MCF 10A (cell line): ENCODE data around the gene EEA1. TPM values are rescaled to one million over a fixed set of nuclear protein-coding genes. Genes with fewer than 3 reads are reported as not detected.
"Not testable (repeated sequence)": the region's sequence is repeated elsewhere in the genome, so short reads cannot be mapped to it uniquely, and the experiment has no call there.

ENCODE experiments used
- BruUV-seq: library from RNA; stranded (reverse); fragments of 400-500 nt; replicated peaks from 2 replicates; lab custom pipeline; 2021; lab: Mats Ljungman, UMichigan
- CTCF ChIA-PET: fragments of 300-600 bp; sonication (Branson Sonifier 250); formaldehyde crosslinking; extraction: SDS; loops from one replicate; lab custom pipeline; 2021; ENCODE audit warnings: antibody characterized with exemption, inconsistent platforms; lab: Yijun Ruan, JAX
- POLR2A ChIA-PET: fragments of 300-600, 350-650 bp; sonication (Branson Sonifier 250); formaldehyde crosslinking; extraction: SDS; loops from one replicate; lab custom pipeline; 2020; ENCODE audit warnings: antibody characterized with exemption, inconsistent platforms; lab: Yijun Ruan, JAX
- DNase-seq: peaks from one replicate; pipeline ENCODE4 v3.0.0-alpha.2; 2018; ENCODE audit not compliant: unreplicated experiment
- H3K27ac Mint-ChIP-seq: one replicate; pipeline ENCODE4 v1.8.0; 2022; ENCODE audit warnings: mild to moderate bottlenecking, low read depth, mixed read lengths; ENCODE audit not compliant: unreplicated experiment
- H3K27me3 Mint-ChIP-seq: one replicate; pipeline ENCODE4 v1.8.0; 2022; ENCODE audit warnings: mixed read lengths; ENCODE audit not compliant: insufficient read depth, unreplicated experiment
- H3K36me3 Mint-ChIP-seq: one replicate; pipeline ENCODE4 v1.8.0; 2022; ENCODE audit warnings: mild to moderate bottlenecking, moderate library complexity, mixed read lengths; ENCODE audit not compliant: insufficient read depth, unreplicated experiment
- H3K4me1 Mint-ChIP-seq: one replicate; pipeline ENCODE4 v1.8.0; 2022; ENCODE audit warnings: mixed read lengths; ENCODE audit not compliant: insufficient read depth, unreplicated experiment
- H3K4me3 Mint-ChIP-seq: one replicate; pipeline ENCODE4 v1.8.0; 2022; ENCODE audit warnings: mild to moderate bottlenecking, moderate library complexity, mixed read lengths; ENCODE audit not compliant: unreplicated experiment
- H3K9me3 Mint-ChIP-seq: one replicate; pipeline ENCODE4 v1.8.0; 2022; ENCODE audit warnings: mixed read lengths; ENCODE audit not compliant: unreplicated experiment
- CTCF ChIP-seq: fragments of 200-600 bp; IDR thresholded peaks from one replicate; pipeline ENCODE4 v1.8.0; 2022; ENCODE audit warnings: antibody characterized with exemption, mild to moderate bottlenecking; ENCODE audit not compliant: unreplicated experiment
- intact Hi-C: fragments of 100-400 bp; cut with micrococcal nuclease; formaldehyde crosslinking; loops from 2 replicates; pipeline ENCODE4 v1.14.1; 2022
- total RNA-seq: library from RNA; stranded (reverse); gene quantifications from 2 replicates; pipeline ENCODE4 v1.2.3, GENCODE V29; 2022

EEA1 gene
- total RNA-seq, 1 experiment from 2014 or later = 46.3 TPM

- ChIA-PET CTCF (interaction anchor here (1.0 kb wide), 1 partner anchor 124 kb away, joined by 3 read pairs; no protein-coding TSS in a partner anchor), POLR2A (no interaction called here)
- DNase-seq = no peak
- H3K36me3 Mint-ChIP-seq = peaks cover 29% of the 10 kb centered on the region
- no peaks in the 10 kb centered on the region for H3K27me3 Mint-ChIP-seq
- no peaks in the 10 kb centered on the region for H3K9me3 Mint-ChIP-seq
- intact Hi-C loops = no loop called here
- TF ChIP-seq CTCF = no peak
- no TSS peak for BruUV-seq
- H3K27ac Mint-ChIP-seq = no peak overlapping the region
- no peak overlapping the region for H3K4me3 Mint-ChIP-seq
- no peaks in the 10 kb centered on the region for H3K4me1 Mint-ChIP-seq
These were observed 126.2 kb downstream of the EEA1 start for GRCh38 chr12:92802906-92803305.

- H3K4me1 Mint-ChIP-seq = no peaks in the 10 kb centered on the region
- peaks cover 37% of the 10 kb centered on the region for H3K36me3 Mint-ChIP-seq
- TF ChIP-seq CTCF = no peak
- peaks cover 7% of the 10 kb centered on the region for H3K9me3 Mint-ChIP-seq
- ChIA-PET POLR2A (interaction anchor here (0.9 to 3.0 kb wide), 2 partner anchors 12 to 133 kb away, joined by 3 to 16 read pairs; partner anchors contain the start of gene EEA1), CTCF (interaction anchor here (0.6 to 2.3 kb wide), 3 partner anchors 12 to 600 kb away, joined by 3 to 13 read pairs (median 5); no protein-coding TSS in a partner anchor)
- DNase-seq = no peak
- intact Hi-C loops = no loop called here
- no peaks in the 10 kb centered on the region for H3K27me3 Mint-ChIP-seq
- no TSS peak for BruUV-seq
- H3K27ac Mint-ChIP-seq = no peak overlapping the region
- H3K4me3 Mint-ChIP-seq = no peak overlapping the region
These were observed 132.4 kb downstream of the EEA1 start for GRCh38 chr12:92796650-92797049.

- ChIA-PET CTCF (interaction anchor here (1.1 to 2.3 kb wide), 2 partner anchors 10 to 14 kb away, joined by 4 to 13 read pairs; no protein-coding TSS in a partner anchor), POLR2A (interaction anchor here (3.0 kb wide), 1 partner anchor 10 kb away, joined by 16 read pairs; no protein-coding TSS in a partner anchor)
- H3K27me3 Mint-ChIP-seq = no peaks in the 10 kb centered on the region
- no peak for TF ChIP-seq CTCF
- intact Hi-C loops = no loop called here
- no peak overlapping the region for H3K27ac Mint-ChIP-seq
- DNase-seq = no peak
- H3K36me3 Mint-ChIP-seq = peaks cover 37% of the 10 kb centered on the region
- H3K9me3 Mint-ChIP-seq = peaks cover 10% of the 10 kb centered on the region
- no TSS peak for BruUV-seq
- H3K4me3 Mint-ChIP-seq = no peak overlapping the region
- H3K4me1 Mint-ChIP-seq = no peaks in the 10 kb centered on the region
These were observed 134.3 kb downstream of the EEA1 start for GRCh38 chr12:92794814-92795213.

GRCh38 chr12:92794356-92794755 lies 134.7 kb downstream of the EEA1 start:
- H3K4me3 Mint-ChIP-seq, DNase-seq, H3K27me3 Mint-ChIP-seq, H3K27ac Mint-ChIP-seq, intact Hi-C loops, BruUV-seq, H3K4me1 Mint-ChIP-seq: not testable (repeated sequence)
- ChIA-PET CTCF (interaction anchor here (2.3 kb wide), 1 partner anchor 10 kb away, joined by 13 read pairs; no protein-coding TSS in a partner anchor), POLR2A (interaction anchor here (3.0 kb wide), 1 partner anchor 10 kb away, joined by 16 read pairs; no protein-coding TSS in a partner anchor)
- Mint-ChIP-seq H3K36me3 (peaks cover 40% of the 10 kb centered on the region), H3K9me3 (peaks cover 10% of the 10 kb centered on the region)
